ENCODE measurements around the gene PLXNA4.
"Not testable (repeated sequence)": the region's sequence is repeated elsewhere in the genome, so short reads cannot be mapped to it uniquely, and the experiment has no call there.

Gene PLXNA4

GRCh38 chr7:132399367-132399766, 176.9 kb downstream of the PLXNA4 start:
- H3K9me3 ChIP-seq (ENCODE audit: control insufficient read depth, insufficient read depth, low read length) = no peaks in the 10 kb centered on the region
- no peaks in the 10 kb centered on the region for H3K36me3 ChIP-seq (ENCODE audit: control insufficient read depth, insufficient read depth, low read length)
- no peak overlapping the region for H3K27ac ChIP-seq (ENCODE audit: low read depth, low read length)

DNA sequence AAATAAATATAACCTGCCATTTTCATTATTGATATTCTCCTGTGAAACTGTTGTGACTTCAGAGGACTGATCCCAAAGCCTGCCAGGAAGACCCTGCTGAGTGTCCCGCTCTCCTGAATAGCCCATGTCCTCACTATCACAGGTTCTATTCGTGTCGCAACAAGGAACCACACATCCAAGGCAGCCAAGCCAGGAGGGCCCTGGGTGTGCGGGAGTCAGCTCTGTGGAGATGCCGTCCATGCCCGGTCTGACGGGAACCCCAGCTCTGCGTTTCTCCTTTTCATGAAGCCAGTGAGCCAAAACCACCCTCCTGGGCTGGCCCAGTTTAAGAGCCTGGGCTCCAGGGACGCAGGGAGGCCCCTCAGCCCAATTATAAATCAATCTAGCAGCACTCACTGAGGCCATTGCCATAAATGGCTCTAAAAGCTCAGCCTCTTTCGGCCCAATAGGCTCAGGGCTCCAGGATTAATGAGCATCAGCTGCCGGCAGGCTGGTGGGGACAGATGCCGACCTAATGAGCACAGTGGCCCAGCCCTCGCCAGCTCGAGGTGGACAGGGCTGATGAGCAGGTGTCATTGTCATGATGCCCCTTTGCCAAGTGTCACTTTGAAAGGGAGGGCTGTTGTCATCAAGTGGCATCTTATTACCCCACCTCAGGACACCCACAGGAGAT, 177.9 kb downstream of the PLXNA4 start:
- Histone ChIP-seq H3K27me3 (ENCODE audit: control insufficient read depth, insufficient read depth, low read length) (no peaks in the 10 kb centered on the region), H3K4me3 (ENCODE audit: low read depth, low read length) (no peak overlapping the region)

More at GRCh38 chr7:132399367-132399766, 176.9 kb downstream of the PLXNA4 start:
- Histone ChIP-seq H3K4me3 (ENCODE audit: low read depth, low read length) (no peak overlapping the region), H3K4me1 (ENCODE audit: control insufficient read depth, insufficient read depth, low read length) (peaks cover 19% of the 10 kb centered on the region), H3K9ac (ENCODE audit: low read depth, low read length) (no peak overlapping the region), H3K27me3 (ENCODE audit: control insufficient read depth, insufficient read depth, low read length) (no peaks in the 10 kb centered on the region)

DNA sequence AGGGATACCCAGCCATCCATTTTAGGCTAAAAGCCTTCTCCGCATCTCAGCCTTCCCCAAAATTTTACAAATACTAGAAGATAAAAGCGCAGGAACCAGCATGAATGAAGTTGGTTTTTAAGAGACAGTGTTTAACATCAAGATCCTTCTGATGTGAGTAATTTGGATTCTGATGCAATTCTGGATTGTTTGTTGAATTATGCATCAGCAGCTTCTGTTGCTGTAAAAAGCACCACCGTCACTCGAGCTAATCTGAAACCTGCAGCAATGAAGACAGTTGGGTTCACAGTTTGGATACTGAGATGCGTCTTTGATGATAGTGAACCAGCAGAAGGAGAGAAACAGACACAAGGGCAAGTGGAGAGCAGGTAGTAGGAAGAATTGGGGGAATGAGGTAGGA, 179.2 kb downstream of the PLXNA4 start:
- no peaks in the 10 kb centered on the region for H3K27me3 ChIP-seq (ENCODE audit: control insufficient read depth, insufficient read depth, low read length)
- no peaks in the 10 kb centered on the region for H3K36me3 ChIP-seq (ENCODE audit: control insufficient read depth, insufficient read depth, low read length)
- H3K9me3 ChIP-seq (ENCODE audit: control insufficient read depth, insufficient read depth, low read length) = no peaks in the 10 kb centered on the region
- H3K9ac ChIP-seq (ENCODE audit: low read depth, low read length) = no peak overlapping the region
- no peak overlapping the region for H3K27ac ChIP-seq (ENCODE audit: low read depth, low read length)
- no peak overlapping the region for H3K4me3 ChIP-seq (ENCODE audit: low read depth, low read length)
- H3K4me1 ChIP-seq (ENCODE audit: control insufficient read depth, insufficient read depth, low read length) = peaks cover 3% of the 10 kb centered on the region; the same call in 1 of the 2 replicates

More for the DNA sequence above, 177.9 kb downstream of the PLXNA4 start:
- H3K27ac ChIP-seq (ENCODE audit: low read depth, low read length) = no peak overlapping the region
- H3K4me1 ChIP-seq (ENCODE audit: control insufficient read depth, insufficient read depth, low read length) = peaks cover 15% of the 10 kb centered on the region
- no peak overlapping the region for H3K9ac ChIP-seq (ENCODE audit: low read depth, low read length)
- H3K36me3 ChIP-seq (ENCODE audit: control insufficient read depth, insufficient read depth, low read length) = no peaks in the 10 kb centered on the region
- no peaks in the 10 kb centered on the region for H3K9me3 ChIP-seq (ENCODE audit: control insufficient read depth, insufficient read depth, low read length)

DNA sequence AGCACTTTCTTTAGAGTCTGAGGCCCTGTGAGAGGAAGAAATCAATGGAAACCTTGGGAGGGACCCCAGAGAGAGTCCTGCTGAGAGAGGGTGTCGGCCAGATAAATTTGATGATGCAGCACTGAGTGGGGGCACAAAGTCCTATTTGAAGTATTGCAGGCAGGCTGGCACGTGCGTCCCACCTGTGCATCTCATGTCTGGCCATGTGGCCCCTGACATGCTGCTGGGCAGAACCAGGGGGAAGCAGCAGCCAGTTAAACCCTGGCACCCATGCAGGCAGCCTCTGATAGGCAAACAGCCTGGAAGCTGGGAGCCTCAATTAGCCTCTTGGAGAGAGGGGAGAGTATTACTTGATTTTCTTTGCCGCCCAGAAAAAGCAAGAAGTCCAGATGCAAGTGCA, 180.9 kb downstream of the PLXNA4 start:
- Histone ChIP-seq H3K27ac (ENCODE audit: low read depth, low read length) (no peak overlapping the region), H3K27me3 (ENCODE audit: control insufficient read depth, insufficient read depth, low read length) (no peaks in the 10 kb centered on the region), H3K9ac (ENCODE audit: low read depth, low read length) (no peak overlapping the region), H3K4me1 (ENCODE audit: control insufficient read depth, insufficient read depth, low read length) (no peaks in the 10 kb centered on the region; the same call in 1 of the 2 replicates), H3K36me3 (ENCODE audit: control insufficient read depth, insufficient read depth, low read length) (no peaks in the 10 kb centered on the region), H3K4me3 (ENCODE audit: low read depth, low read length) (no peak overlapping the region), H3K9me3 (ENCODE audit: control insufficient read depth, insufficient read depth, low read length) (no peaks in the 10 kb centered on the region)

GRCh38 chr7:132394283-132395198, 181.7 kb downstream of the PLXNA4 start:
- no peaks in the 10 kb centered on the region; the same call in 1 of the 2 replicates for H3K4me1 ChIP-seq (ENCODE audit: control insufficient read depth, insufficient read depth, low read length)
- H3K9ac ChIP-seq (ENCODE audit: low read depth, low read length) = no peak overlapping the region
- no peaks in the 10 kb centered on the region for H3K27me3 ChIP-seq (ENCODE audit: control insufficient read depth, insufficient read depth, low read length)
- H3K9me3 ChIP-seq (ENCODE audit: control insufficient read depth, insufficient read depth, low read length) = no peaks in the 10 kb centered on the region
- H3K27ac ChIP-seq (ENCODE audit: low read depth, low read length) = no peak overlapping the region
- H3K36me3 ChIP-seq (ENCODE audit: control insufficient read depth, insufficient read depth, low read length) = no peaks in the 10 kb centered on the region
- no peak overlapping the region for H3K4me3 ChIP-seq (ENCODE audit: low read depth, low read length)

DNA sequence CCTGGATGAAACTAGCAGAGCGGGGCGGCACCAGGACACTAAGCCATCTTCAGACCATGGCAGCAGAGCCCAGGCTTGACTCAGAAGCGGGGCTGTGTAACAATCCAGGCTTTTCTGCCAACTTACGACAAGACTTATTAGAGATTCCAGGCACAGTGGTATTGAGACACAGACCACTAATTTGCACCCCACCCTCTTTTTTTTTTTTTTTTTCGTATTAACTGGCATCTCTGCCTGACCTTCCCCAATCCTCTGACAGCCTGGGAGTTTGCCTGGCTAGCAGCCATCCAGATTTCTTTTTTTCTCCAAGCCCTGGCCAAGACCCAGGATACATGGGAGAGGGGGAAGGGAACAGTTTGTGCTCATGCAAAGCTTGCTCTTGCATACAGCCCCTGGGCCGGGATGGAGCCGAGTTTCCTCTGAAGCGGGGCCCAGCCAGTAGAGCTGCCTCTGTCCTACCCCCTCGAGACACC, 182.4 kb downstream of the PLXNA4 start:
- Histone ChIP-seq H3K27me3 (ENCODE audit: control insufficient read depth, insufficient read depth, low read length) (no peaks in the 10 kb centered on the region), H3K4me1 (ENCODE audit: control insufficient read depth, insufficient read depth, low read length) (no peaks in the 10 kb centered on the region; the same call in 1 of the 2 replicates), H3K9ac (ENCODE audit: low read depth, low read length) (no peak overlapping the region), H3K36me3 (ENCODE audit: control insufficient read depth, insufficient read depth, low read length) (no peaks in the 10 kb centered on the region), H3K9me3 (ENCODE audit: control insufficient read depth, insufficient read depth, low read length) (no peaks in the 10 kb centered on the region), H3K4me3 (ENCODE audit: low read depth, low read length) (no peak overlapping the region), H3K27ac (ENCODE audit: low read depth, low read length) (no peak overlapping the region)

GRCh38 chr7:132392713-132393112, 183.6 kb downstream of the PLXNA4 start:
- no peaks in the 10 kb centered on the region for H3K36me3 ChIP-seq (ENCODE audit: control insufficient read depth, insufficient read depth, low read length)
- no peaks in the 10 kb centered on the region for H3K27me3 ChIP-seq (ENCODE audit: control insufficient read depth, insufficient read depth, low read length)
- H3K27ac ChIP-seq (ENCODE audit: low read depth, low read length) = no peak overlapping the region
- H3K4me1 ChIP-seq (ENCODE audit: control insufficient read depth, insufficient read depth, low read length) = no peaks in the 10 kb centered on the region; the same call in 1 of the 2 replicates
- H3K9ac ChIP-seq (ENCODE audit: low read depth, low read length) = no peak overlapping the region
- no peaks in the 10 kb centered on the region for H3K9me3 ChIP-seq (ENCODE audit: control insufficient read depth, insufficient read depth, low read length)
- H3K4me3 ChIP-seq (ENCODE audit: low read depth, low read length) = no peak overlapping the region

DNA sequence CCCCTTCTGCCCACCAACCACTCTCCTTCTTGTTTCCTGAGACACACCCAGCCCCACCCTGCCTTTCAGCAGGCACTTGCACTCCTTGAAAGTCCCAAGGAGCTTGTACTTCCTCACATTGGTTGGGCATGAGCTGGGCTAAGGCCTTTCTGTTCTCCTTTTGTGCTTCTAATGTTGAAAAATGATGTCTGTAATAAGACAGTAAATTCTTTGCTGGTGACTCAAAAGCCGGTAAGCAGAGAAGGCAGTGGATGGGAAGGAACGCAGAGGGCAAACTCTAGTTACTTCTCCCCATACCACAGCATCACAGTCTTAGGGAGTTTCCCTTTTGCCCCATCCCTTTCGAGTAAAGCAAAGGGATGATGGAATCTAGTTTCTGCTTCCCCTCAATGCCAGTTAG, 185.6 kb downstream of the PLXNA4 start:
- no peak overlapping the region for H3K27ac ChIP-seq (ENCODE audit: low read depth, low read length)
- no peaks in the 10 kb centered on the region for H3K4me1 ChIP-seq (ENCODE audit: control insufficient read depth, insufficient read depth, low read length)
- H3K9me3 ChIP-seq (ENCODE audit: control insufficient read depth, insufficient read depth, low read length) = no peaks in the 10 kb centered on the region
- no peaks in the 10 kb centered on the region for H3K27me3 ChIP-seq (ENCODE audit: control insufficient read depth, insufficient read depth, low read length)
- no peak overlapping the region for H3K4me3 ChIP-seq (ENCODE audit: low read depth, low read length)
- H3K9ac ChIP-seq (ENCODE audit: low read depth, low read length) = no peak overlapping the region
- no peaks in the 10 kb centered on the region for H3K36me3 ChIP-seq (ENCODE audit: control insufficient read depth, insufficient read depth, low read length)

- H3K36me3 ChIP-seq (ENCODE audit: control insufficient read depth, insufficient read depth, low read length); H3K9ac ChIP-seq (ENCODE audit: low read depth, low read length); H3K27ac ChIP-seq (ENCODE audit: low read depth, low read length); H3K9me3 ChIP-seq (ENCODE audit: control insufficient read depth, insufficient read depth, low read length); H3K4me1 ChIP-seq (ENCODE audit: control insufficient read depth, insufficient read depth, low read length); H3K4me3 ChIP-seq (ENCODE audit: low read depth, low read length); H3K27me3 ChIP-seq (ENCODE audit: control insufficient read depth, insufficient read depth, low read length): not testable (repeated sequence)
Measured at GRCh38 chr7:132390049-132390448, 186.2 kb downstream of the PLXNA4 start.

DNA sequence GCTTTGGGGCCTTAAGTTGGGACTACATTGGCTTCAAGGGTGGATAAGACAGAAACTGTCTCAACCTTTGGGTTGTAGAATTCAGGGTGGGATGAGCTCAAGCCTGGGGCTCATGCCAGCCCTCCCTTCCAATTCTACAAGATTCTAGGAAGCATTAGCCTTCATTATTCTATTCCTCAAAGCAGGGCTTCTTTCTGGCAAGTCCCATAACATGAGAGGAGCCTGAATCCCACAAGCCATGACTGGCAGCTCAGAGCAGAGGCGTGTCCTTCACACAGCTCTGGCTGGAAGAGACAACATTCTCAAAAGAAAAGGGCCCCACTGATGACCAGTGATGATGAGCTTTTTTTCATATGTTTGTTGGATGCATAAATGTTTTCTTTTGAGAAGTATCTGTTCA, 187.6 kb downstream of the PLXNA4 start:
- no peak overlapping the region for H3K27ac ChIP-seq (ENCODE audit: low read depth, low read length)
- H3K27me3 ChIP-seq (ENCODE audit: control insufficient read depth, insufficient read depth, low read length) = no peaks in the 10 kb centered on the region; the same call in 1 of the 2 replicates
- no peak overlapping the region for H3K9ac ChIP-seq (ENCODE audit: low read depth, low read length)
- H3K4me1 ChIP-seq (ENCODE audit: control insufficient read depth, insufficient read depth, low read length) = no peaks in the 10 kb centered on the region
- no peak overlapping the region for H3K4me3 ChIP-seq (ENCODE audit: low read depth, low read length)
- H3K9me3 ChIP-seq (ENCODE audit: control insufficient read depth, insufficient read depth, low read length) = no peaks in the 10 kb centered on the region
- H3K36me3 ChIP-seq (ENCODE audit: control insufficient read depth, insufficient read depth, low read length) = no peaks in the 10 kb centered on the region

DNA sequence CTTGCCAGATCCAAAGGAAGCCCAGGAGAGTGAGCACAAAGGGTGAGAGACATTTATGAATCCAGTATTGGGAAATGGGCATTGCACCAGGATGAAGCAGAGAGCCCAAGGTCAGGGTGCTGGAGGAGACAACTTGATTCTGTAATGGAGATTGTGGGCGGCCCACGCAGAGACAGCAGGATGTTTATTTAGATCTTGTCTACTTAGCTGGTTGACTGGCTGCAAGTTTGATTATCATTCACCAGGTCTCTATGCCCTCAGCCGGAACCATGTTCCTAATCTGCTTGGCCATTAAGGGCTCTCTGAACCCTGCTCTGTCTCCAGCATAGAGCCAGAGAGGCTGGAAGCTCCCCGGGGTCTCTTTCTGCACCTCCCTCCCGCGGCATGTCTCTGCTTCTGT, 188.7 kb downstream of the PLXNA4 start:
- Histone ChIP-seq H3K9me3 (ENCODE audit: control insufficient read depth, insufficient read depth, low read length) (no peaks in the 10 kb centered on the region), H3K36me3 (ENCODE audit: control insufficient read depth, insufficient read depth, low read length) (no peaks in the 10 kb centered on the region), H3K27me3 (ENCODE audit: control insufficient read depth, insufficient read depth, low read length) (no peaks in the 10 kb centered on the region; the same call in 1 of the 2 replicates), H3K4me3 (ENCODE audit: low read depth, low read length) (no peak overlapping the region), H3K9ac (ENCODE audit: low read depth, low read length) (no peak overlapping the region), H3K4me1 (ENCODE audit: control insufficient read depth, insufficient read depth, low read length) (no peaks in the 10 kb centered on the region), H3K27ac (ENCODE audit: low read depth, low read length) (no peak overlapping the region)
